ENCODE data around the gene DPH7.

GRCh38 chr9:137535120-137535428, 43.7 kb downstream of the DPH7 start:
- TF ChIP-seq, protein P1, sequence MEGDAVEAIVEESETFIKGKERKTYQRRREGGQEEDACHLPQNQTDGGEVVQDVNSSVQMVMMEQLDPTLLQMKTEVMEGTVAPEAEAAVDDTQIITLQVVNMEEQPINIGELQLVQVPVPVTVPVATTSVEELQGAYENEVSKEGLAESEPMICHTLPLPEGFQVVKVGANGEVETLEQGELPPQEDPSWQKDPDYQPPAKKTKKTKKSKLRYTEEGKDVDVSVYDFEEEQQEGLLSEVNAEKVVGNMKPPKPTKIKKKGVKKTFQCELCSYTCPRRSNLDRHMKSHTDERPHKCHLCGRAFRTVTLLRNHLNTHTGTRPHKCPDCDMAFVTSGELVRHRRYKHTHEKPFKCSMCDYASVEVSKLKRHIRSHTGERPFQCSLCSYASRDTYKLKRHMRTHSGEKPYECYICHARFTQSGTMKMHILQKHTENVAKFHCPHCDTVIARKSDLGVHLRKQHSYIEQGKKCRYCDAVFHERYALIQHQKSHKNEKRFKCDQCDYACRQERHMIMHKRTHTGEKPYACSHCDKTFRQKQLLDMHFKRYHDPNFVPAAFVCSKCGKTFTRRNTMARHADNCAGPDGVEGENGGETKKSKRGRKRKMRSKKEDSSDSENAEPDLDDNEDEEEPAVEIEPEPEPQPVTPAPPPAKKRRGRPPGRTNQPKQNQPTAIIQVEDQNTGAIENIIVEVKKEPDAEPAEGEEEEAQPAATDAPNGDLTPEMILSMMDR (IDR thresholded peaks at IDR 0.05; ENCODE audit: poor library complexity), result no peak
- no peak for TF ChIP-seq EZH2 (IDR thresholded peaks at IDR 0.05; ENCODE audit: borderline replicate concordance)
- TF ChIP-seq EZH2phosphoT487 (IDR thresholded peaks at IDR 0.05; ENCODE audit: low read depth, severe bottlenecking, unreplicated experiment), result no peak

Data from hepatocyte (in vitro differentiated cells).